ENCODE data around the gene COL4A1. TPM values are rescaled to one million over a fixed set of nuclear protein-coding genes. Genes with fewer than 3 reads are reported as not detected.

The COL4A1 gene
- total RNA-seq, 1 experiment from 2014 or later = 591 TPM

- no peaks in the 10 kb centered on the region for H3K27me3 ChIP-seq (replicated peaks)
- H3K36me3 ChIP-seq = peaks cover 38% of the 10 kb centered on the region
- H3K4me3 ChIP-seq = no peak overlapping the region
- H3K27ac ChIP-seq = no peak overlapping the region
- H3K9me3 ChIP-seq (replicated peaks) = peaks cover 7% of the 10 kb centered on the region
- no peak for DNase-seq (ENCODE audit: low read depth in 1 of 2, low spot score in 2 of 2)
- H3K4me1 ChIP-seq (replicated peaks) = peaks cover 89% of the 10 kb centered on the region
Observed at GRCh38 chr13:110336681-110337080, 29.7 kb upstream of the COL4A1 start.

GRCh38 chr13:110336108-110336507 is 29.2 kb upstream of the COL4A1 start:
- peaks cover 34% of the 10 kb centered on the region for H3K36me3 ChIP-seq

GRCh38 chr13:110334841-110335490 is 28.0 kb upstream of the COL4A1 start:
- peaks cover 29% of the 10 kb centered on the region for H3K36me3 ChIP-seq
- peak overlapping the region; percentile 20 for H3K27ac ChIP-seq
- peaks cover 89% of the 10 kb centered on the region for H3K4me1 ChIP-seq (replicated peaks)
- peak in 1 of 2 experiments; percentile 63 for DNase-seq (ENCODE audit: low read depth in 1 of 2, low spot score in 2 of 2)
- H3K27me3 ChIP-seq (replicated peaks) = no peaks in the 10 kb centered on the region
- H3K9me3 ChIP-seq (replicated peaks) = peaks cover 7% of the 10 kb centered on the region
- H3K4me3 ChIP-seq = no peak overlapping the region

More at GRCh38 chr13:110336108-110336507, 29.2 kb upstream of the COL4A1 start:
- Histone ChIP-seq H3K9me3 (replicated peaks) (peaks cover 7% of the 10 kb centered on the region), H3K4me3 (no peak overlapping the region), H3K4me1 (replicated peaks) (peaks cover 89% of the 10 kb centered on the region), H3K27ac (no peak overlapping the region), H3K27me3 (replicated peaks) (no peaks in the 10 kb centered on the region)
- DNase-seq (ENCODE audit: low read depth in 1 of 2, low spot score in 2 of 2) = no peak

GRCh38 chr13:110334256-110334655 is 27.3 kb upstream of the COL4A1 start:
- H3K36me3 ChIP-seq = peaks cover 28% of the 10 kb centered on the region
- H3K9me3 ChIP-seq (replicated peaks) = peaks cover 7% of the 10 kb centered on the region
- H3K27ac ChIP-seq = peak overlapping the region; percentile 20
- H3K27me3 ChIP-seq (replicated peaks) = no peaks in the 10 kb centered on the region
- no peak overlapping the region for H3K4me3 ChIP-seq
- peak; percentile 96 to 97 for DNase-seq (ENCODE audit: low read depth in 1 of 2, low spot score in 2 of 2)
- H3K4me1 ChIP-seq (replicated peaks) = peaks cover 89% of the 10 kb centered on the region

- peak overlapping the region; percentile 20 for H3K27ac ChIP-seq
- no peak overlapping the region for H3K4me3 ChIP-seq
- H3K4me1 ChIP-seq (replicated peaks) = peaks cover 89% of the 10 kb centered on the region
- DNase-seq (ENCODE audit: low read depth in 1 of 2, low spot score in 2 of 2) = no peak
- peaks cover 28% of the 10 kb centered on the region for H3K36me3 ChIP-seq
- H3K27me3 ChIP-seq (replicated peaks) = no peaks in the 10 kb centered on the region
- H3K9me3 ChIP-seq (replicated peaks) = peaks cover 7% of the 10 kb centered on the region
Observed at GRCh38 chr13:110333837-110334236, 26.9 kb upstream of the COL4A1 start.

- Histone ChIP-seq H3K4me3 (no peak overlapping the region), H3K27me3 (replicated peaks) (no peaks in the 10 kb centered on the region), H3K4me1 (replicated peaks) (peaks cover 89% of the 10 kb centered on the region), H3K9me3 (replicated peaks) (peaks cover 7% of the 10 kb centered on the region), H3K36me3 (peaks cover 28% of the 10 kb centered on the region), H3K27ac (no peak overlapping the region)
- no peak for DNase-seq (ENCODE audit: low read depth in 1 of 2, low spot score in 2 of 2)
Observed at GRCh38 chr13:110332750-110333149, 25.8 kb upstream of the COL4A1 start.

- H3K4me3 ChIP-seq = peak overlapping the region; percentile 29
- H3K9me3 ChIP-seq (replicated peaks) = peaks cover 7% of the 10 kb centered on the region
- H3K27me3 ChIP-seq (replicated peaks) = no peaks in the 10 kb centered on the region
- peaks cover 29% of the 10 kb centered on the region for H3K36me3 ChIP-seq
- peak; percentile 93 to 97 for DNase-seq (ENCODE audit: low read depth in 1 of 2, low spot score in 2 of 2)
- peak overlapping the region; percentile 92 for H3K27ac ChIP-seq
- H3K4me1 ChIP-seq (replicated peaks) = peaks cover 93% of the 10 kb centered on the region
Observed at GRCh38 chr13:110331362-110331761, 24.4 kb upstream of the COL4A1 start.

GRCh38 chr13:110330491-110331011 is 23.6 kb upstream of the COL4A1 start:
- H3K4me3 ChIP-seq = peak overlapping the region; percentile 29
- peak; percentile 87 to 93 for DNase-seq (ENCODE audit: low read depth in 1 of 2, low spot score in 2 of 2)
- H3K4me1 ChIP-seq (replicated peaks) = peaks cover 100% of the 10 kb centered on the region
- H3K9me3 ChIP-seq (replicated peaks) = peaks cover 3% of the 10 kb centered on the region
- H3K36me3 ChIP-seq = peaks cover 22% of the 10 kb centered on the region
- H3K27me3 ChIP-seq (replicated peaks) = no peaks in the 10 kb centered on the region
- H3K27ac ChIP-seq = peak overlapping the region; percentile 92

- DNase-seq (ENCODE audit: low read depth in 1 of 2, low spot score in 2 of 2) = peak; percentile 91 to 97
- H3K4me1 ChIP-seq (replicated peaks) = peaks cover 100% of the 10 kb centered on the region
- no peaks in the 10 kb centered on the region for H3K27me3 ChIP-seq (replicated peaks)
- no peaks in the 10 kb centered on the region for H3K9me3 ChIP-seq (replicated peaks)
- H3K27ac ChIP-seq = peak overlapping the region; percentile 92
- H3K4me3 ChIP-seq = peak overlapping the region; percentile 29
- H3K36me3 ChIP-seq = peaks cover 16% of the 10 kb centered on the region
Observed at GRCh38 chr13:110329798-110330461, 23.0 kb upstream of the COL4A1 start.

GRCh38 chr13:110329258-110329657 is 22.3 kb upstream of the COL4A1 start:
- H3K27me3 ChIP-seq (replicated peaks) = no peaks in the 10 kb centered on the region
- H3K9me3 ChIP-seq (replicated peaks) = no peaks in the 10 kb centered on the region
- H3K4me3 ChIP-seq = peak overlapping the region; percentile 29
- DNase-seq (ENCODE audit: low read depth in 1 of 2, low spot score in 2 of 2) = peak in 1 of 2 experiments; percentile 73
- H3K27ac ChIP-seq = peak overlapping the region; percentile 92
- peaks cover 14% of the 10 kb centered on the region; the same call in 1 of the 2 replicates for H3K36me3 ChIP-seq
- peaks cover 95% of the 10 kb centered on the region for H3K4me1 ChIP-seq (replicated peaks)

GRCh38 chr13:110328573-110328972 is 21.6 kb upstream of the COL4A1 start:
- Histone ChIP-seq H3K36me3 (peaks cover 14% of the 10 kb centered on the region; the same call in 1 of the 2 replicates), H3K4me1 (replicated peaks) (peaks cover 95% of the 10 kb centered on the region), H3K4me3 (no peak overlapping the region), H3K9me3 (replicated peaks) (no peaks in the 10 kb centered on the region), H3K27ac (peak overlapping the region; percentile 92), H3K27me3 (replicated peaks) (no peaks in the 10 kb centered on the region)
- peak in 1 of 2 experiments; percentile 38 for DNase-seq (ENCODE audit: low read depth in 1 of 2, low spot score in 2 of 2)

- peak; percentile 99 to 100 for DNase-seq (ENCODE audit: low read depth in 1 of 2, low spot score in 2 of 2)
- Histone ChIP-seq H3K27ac (peak overlapping the region; percentile 92), H3K4me3 (no peak overlapping the region), H3K27me3 (replicated peaks) (no peaks in the 10 kb centered on the region), H3K4me1 (replicated peaks) (peaks cover 95% of the 10 kb centered on the region), H3K9me3 (replicated peaks) (no peaks in the 10 kb centered on the region), H3K36me3 (peaks cover 15% of the 10 kb centered on the region)
Observed at GRCh38 chr13:110327051-110327721, 20.2 kb upstream of the COL4A1 start.

- Histone ChIP-seq H3K27me3 (replicated peaks) (no peaks in the 10 kb centered on the region), H3K4me1 (replicated peaks) (peaks cover 95% of the 10 kb centered on the region), H3K36me3 (peaks cover 19% of the 10 kb centered on the region), H3K4me3 (no peak overlapping the region), H3K9me3 (replicated peaks) (0 out of 2 replicates have a peak, but pooled peaks cover 1% of the 10 kb centered on the region), H3K27ac (peak overlapping the region; percentile 92)
- DNase-seq (ENCODE audit: low read depth in 1 of 2, low spot score in 2 of 2) = peak; percentile 82 to 83
Observed at GRCh38 chr13:110326263-110326904, 19.4 kb upstream of the COL4A1 start.
